Transverse colon (tissue), 4 donors: ENCODE measurements around the gene SLIT3.

ENCODE experiments used
- EP300 ChIP-seq: sonication (generic); formaldehyde crosslinking; IDR thresholded peaks from one replicate; pipeline ENCODE4 v1.6.1; 2017; ENCODE audit warnings: antibody characterized with exemption, low read depth
- POLR2A ChIP-seq: fragments of 450-650 bp; IDR thresholded peaks from one replicate; pipeline ENCODE4 v1.6.1; 2016; ENCODE audit warnings: antibody characterized with exemption, mild to moderate bottlenecking, moderate library complexity
- POLR2AphosphoS5 ChIP-seq, 3 donors: sonication (generic); formaldehyde crosslinking; IDR thresholded peaks; one replicate each; pipeline ENCODE4 v1.6.1; 2016; ENCODE audit warnings: antibody characterized with exemption in 3 of 3
- TF ChIP-seq, protein P1 (sequence below), 5 experiments: fragments of 200-600 bp in 3 of 5; fragments of 450-650 bp in 2 of 5; sonication (generic) in 3 of 5; IDR thresholded peaks; 1 replicate in 2 of 5; 2 replicates in 3 of 5; pipeline ENCODE4 v1.5.1; 2016 to 2017; ENCODE audit warnings: antibody characterized with exemption in 5 of 5, inconsistent platforms in 3 of 5, mild to moderate bottlenecking in 2 of 5, moderate library complexity in 1 of 5

DNA sequence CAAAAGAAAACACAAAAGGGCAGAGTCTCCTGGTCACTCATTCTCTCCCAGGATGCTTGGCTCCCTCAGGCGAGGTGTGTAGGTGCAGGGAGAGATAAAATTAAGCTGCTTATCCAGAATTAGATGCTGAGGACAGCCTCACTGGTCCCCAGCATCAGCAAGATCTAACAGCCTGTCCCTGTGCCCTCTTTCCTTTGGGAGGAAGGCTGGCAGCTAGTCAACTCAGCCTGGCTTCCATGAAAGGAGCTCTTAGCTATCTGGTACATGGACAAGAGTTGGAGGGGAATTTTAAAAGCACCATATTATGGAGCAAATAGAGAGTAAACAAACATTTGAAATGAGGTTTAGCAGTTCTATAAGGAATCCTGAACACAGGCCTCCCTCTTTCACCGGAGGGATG, 523.3 kb downstream of the SLIT3 start:
- TF ChIP-seq, protein P1, sequence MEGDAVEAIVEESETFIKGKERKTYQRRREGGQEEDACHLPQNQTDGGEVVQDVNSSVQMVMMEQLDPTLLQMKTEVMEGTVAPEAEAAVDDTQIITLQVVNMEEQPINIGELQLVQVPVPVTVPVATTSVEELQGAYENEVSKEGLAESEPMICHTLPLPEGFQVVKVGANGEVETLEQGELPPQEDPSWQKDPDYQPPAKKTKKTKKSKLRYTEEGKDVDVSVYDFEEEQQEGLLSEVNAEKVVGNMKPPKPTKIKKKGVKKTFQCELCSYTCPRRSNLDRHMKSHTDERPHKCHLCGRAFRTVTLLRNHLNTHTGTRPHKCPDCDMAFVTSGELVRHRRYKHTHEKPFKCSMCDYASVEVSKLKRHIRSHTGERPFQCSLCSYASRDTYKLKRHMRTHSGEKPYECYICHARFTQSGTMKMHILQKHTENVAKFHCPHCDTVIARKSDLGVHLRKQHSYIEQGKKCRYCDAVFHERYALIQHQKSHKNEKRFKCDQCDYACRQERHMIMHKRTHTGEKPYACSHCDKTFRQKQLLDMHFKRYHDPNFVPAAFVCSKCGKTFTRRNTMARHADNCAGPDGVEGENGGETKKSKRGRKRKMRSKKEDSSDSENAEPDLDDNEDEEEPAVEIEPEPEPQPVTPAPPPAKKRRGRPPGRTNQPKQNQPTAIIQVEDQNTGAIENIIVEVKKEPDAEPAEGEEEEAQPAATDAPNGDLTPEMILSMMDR (IDR thresholded peaks at IDR 0.05): no peak
- TF ChIP-seq POLR2AphosphoS5 (IDR thresholded peaks at IDR 0.05) (no peak), POLR2A (no peak), EP300 (no peak)
